Measurements from ENCODE around the gene MEA1.

DNA sequence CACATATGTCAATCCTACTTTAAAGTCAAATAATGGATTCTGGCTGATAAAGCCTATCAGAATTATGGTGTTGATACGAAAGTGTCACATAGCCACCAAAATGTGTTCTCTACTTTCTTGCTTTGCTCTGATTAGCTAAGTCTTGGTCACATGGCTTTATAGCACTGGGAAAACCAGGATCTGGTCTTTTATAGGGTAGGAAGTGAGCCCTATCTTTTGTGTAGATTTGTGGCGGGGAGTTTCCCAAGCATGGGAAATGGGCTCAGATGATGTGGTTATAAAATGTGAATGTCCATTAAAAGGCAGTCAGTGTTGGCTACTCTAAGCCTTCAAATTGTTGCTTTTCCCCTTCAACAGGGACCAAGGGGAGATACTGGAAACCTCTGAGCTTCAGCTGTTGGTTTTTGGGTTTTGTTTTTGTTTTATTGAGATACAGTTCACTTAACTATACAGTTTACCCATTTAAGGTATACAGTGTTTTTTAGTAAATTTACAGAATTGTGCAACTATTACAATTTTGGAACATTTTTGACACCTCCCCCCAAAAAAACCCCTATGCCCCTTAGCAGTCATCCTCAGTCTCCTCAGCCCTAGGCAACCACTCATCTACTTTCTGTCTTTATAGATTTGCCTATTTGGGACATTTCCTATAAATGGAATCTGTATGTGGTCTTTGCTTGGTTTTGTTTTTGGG lies 19.9 kb upstream of the MEA1 start:
- TF ChIP-seq, protein P1, sequence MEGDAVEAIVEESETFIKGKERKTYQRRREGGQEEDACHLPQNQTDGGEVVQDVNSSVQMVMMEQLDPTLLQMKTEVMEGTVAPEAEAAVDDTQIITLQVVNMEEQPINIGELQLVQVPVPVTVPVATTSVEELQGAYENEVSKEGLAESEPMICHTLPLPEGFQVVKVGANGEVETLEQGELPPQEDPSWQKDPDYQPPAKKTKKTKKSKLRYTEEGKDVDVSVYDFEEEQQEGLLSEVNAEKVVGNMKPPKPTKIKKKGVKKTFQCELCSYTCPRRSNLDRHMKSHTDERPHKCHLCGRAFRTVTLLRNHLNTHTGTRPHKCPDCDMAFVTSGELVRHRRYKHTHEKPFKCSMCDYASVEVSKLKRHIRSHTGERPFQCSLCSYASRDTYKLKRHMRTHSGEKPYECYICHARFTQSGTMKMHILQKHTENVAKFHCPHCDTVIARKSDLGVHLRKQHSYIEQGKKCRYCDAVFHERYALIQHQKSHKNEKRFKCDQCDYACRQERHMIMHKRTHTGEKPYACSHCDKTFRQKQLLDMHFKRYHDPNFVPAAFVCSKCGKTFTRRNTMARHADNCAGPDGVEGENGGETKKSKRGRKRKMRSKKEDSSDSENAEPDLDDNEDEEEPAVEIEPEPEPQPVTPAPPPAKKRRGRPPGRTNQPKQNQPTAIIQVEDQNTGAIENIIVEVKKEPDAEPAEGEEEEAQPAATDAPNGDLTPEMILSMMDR (IDR thresholded peaks at IDR 0.05 in 2 of 3, conservative IDR thresholded peaks at IDR 0.05 in 1 of 3; ENCODE audit: control insufficient read depth in 2 of 3, extremely low read depth in 1 of 3, insufficient read depth in 1 of 3, low read depth in 3 of 3, low read length in 3 of 3), result no peak
- TF ChIP-seq CBFB (IDR thresholded peaks at IDR 0.05; ENCODE audit: low read depth) (no peak), CHD4 (IDR thresholded peaks at IDR 0.05) (no peak), JUND (IDR thresholded peaks at IDR 0.05; ENCODE audit: low read depth, low read length) (no peak), YY1 (IDR thresholded peaks at IDR 0.05; ENCODE audit: low read depth, low read length) (no peak), EZH2 (IDR thresholded peaks at IDR 0.05; ENCODE audit: borderline replicate concordance, control insufficient read depth, low read depth, low read length) (no peak), HDAC2 (IDR thresholded peaks at IDR 0.05) (no peak), ESRRA (IDR thresholded peaks at IDR 0.05; ENCODE audit: low read length) (no peak), FOXK2 (IDR thresholded peaks at IDR 0.05) (no peak)
- TF ChIP-seq, protein P2, sequence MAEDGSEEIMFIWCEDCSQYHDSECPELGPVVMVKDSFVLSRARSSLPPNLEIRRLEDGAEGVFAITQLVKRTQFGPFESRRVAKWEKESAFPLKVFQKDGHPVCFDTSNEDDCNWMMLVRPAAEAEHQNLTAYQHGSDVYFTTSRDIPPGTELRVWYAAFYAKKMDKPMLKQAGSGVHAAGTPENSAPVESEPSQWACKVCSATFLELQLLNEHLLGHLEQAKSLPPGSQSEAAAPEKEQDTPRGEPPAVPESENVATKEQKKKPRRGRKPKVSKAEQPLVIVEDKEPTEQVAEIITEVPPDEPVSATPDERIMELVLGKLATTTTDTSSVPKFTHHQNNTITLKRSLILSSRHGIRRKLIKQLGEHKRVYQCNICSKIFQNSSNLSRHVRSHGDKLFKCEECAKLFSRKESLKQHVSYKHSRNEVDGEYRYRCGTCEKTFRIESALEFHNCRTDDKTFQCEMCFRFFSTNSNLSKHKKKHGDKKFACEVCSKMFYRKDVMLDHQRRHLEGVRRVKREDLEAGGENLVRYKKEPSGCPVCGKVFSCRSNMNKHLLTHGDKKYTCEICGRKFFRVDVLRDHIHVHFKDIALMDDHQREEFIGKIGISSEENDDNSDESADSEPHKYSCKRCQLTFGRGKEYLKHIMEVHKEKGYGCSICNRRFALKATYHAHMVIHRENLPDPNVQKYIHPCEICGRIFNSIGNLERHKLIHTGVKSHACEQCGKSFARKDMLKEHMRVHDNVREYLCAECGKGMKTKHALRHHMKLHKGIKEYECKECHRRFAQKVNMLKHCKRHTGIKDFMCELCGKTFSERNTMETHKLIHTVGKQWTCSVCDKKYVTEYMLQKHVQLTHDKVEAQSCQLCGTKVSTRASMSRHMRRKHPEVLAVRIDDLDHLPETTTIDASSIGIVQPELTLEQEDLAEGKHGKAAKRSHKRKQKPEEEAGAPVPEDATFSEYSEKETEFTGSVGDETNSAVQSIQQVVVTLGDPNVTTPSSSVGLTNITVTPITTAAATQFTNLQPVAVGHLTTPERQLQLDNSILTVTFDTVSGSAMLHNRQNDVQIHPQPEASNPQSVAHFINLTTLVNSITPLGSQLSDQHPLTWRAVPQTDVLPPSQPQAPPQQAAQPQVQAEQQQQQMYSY (CRISPR knock-in tag; IDR thresholded peaks at IDR 0.05), result no peak
